ENCODE measurements around the gene SOX6.
"Not testable (repeated sequence)": the region's sequence is repeated elsewhere in the genome, so short reads cannot be mapped to it uniquely, and the experiment has no call there.

DNA sequence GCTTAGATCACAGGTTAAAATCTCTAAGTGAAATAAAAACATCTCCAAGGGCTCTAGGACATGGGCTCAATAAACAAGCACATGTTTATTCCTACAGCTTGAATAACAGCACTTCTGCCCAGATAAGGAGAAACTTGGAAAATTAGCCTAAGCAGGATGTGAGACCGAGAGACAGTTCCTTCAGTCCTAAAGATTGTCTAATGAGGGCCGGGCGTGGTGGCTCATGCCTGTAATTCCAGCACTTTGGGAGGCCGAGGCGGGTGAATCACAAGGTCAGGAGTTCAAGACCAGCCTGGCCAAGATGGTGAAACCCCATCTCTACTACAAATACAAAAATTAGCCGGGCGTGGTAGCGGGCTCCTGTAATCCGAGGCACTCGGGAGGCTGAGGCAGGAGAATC is 327.2 kb downstream of the SOX6 start:
- TF ChIP-seq MAX (IDR thresholded peaks at IDR 0.05; ENCODE audit: insufficient read depth, insufficient read length); POLR2A (IDR thresholded peaks at IDR 0.05; ENCODE audit: low read depth, low read length); CTCF (IDR thresholded peaks at IDR 0.05; ENCODE audit: extremely low read depth in 1 of 2, insufficient read depth in 1 of 2, low read depth in 1 of 2, low read length in 2 of 2); EZH2 (IDR thresholded peaks at IDR 0.05; ENCODE audit: borderline replicate concordance, low read depth, low read length, severe bottlenecking); POLR2AphosphoS5 (IDR thresholded peaks at IDR 0.05; ENCODE audit: insufficient read depth, low read depth, low read length); MYC (IDR thresholded peaks at IDR 0.05; ENCODE audit: low read depth, low read length): not testable (repeated sequence)
